ENCODE results near the gene FFAR4.
A peak's percentile ranks its signal among the peaks of the same experiment; 100 is the strongest.
"Not testable (repeated sequence)": the region's sequence is repeated elsewhere in the genome, so short reads cannot be mapped to it uniquely, and the experiment has no call there.

FFAR4 gene

DNA sequence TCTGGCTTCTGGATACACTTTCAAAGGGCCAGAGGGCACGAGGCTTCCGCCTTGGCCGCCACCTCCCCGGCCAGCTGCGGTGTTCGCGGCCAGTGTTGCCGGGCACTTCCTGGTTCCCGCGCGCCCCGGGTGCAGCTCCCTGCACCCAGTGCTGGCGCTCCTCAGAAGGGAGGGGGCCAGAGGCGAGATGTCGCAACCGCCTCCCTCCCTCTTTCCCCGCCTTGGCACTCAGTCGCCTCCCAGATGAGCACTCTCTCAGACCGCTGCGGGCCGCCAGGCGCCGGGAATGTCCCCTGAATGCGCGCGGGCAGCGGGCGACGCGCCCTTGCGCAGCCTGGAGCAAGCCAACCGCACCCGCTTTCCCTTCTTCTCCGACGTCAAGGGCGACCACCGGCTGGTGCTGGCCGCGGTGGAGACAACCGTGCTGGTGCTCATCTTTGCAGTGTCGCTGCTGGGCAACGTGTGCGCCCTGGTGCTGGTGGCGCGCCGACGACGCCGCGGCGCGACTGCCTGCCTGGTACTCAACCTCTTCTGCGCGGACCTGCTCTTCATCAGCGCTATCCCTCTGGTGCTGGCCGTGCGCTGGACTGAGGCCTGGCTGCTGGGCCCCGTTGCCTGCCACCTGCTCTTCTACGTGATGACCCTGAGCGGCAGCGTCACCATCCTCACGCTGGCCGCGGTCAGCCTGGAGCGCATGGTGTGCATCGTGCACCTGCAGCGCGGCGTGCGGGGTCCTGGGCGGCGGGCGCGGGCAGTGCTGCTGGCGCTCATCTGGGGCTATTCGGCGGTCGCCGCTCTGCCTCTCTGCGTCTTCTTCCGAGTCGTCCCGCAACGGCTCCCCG is at the start of gene FFAR4:
FFAR4 (plus strand) TSS at position 231 of the 842 bp plus-strand sequence; CDS start at position 287, 56 bp downstream.
- DNase-seq (ENCODE audit: low read depth in 4 of 4, low spot score in 1 of 4), result no peak

DNA sequence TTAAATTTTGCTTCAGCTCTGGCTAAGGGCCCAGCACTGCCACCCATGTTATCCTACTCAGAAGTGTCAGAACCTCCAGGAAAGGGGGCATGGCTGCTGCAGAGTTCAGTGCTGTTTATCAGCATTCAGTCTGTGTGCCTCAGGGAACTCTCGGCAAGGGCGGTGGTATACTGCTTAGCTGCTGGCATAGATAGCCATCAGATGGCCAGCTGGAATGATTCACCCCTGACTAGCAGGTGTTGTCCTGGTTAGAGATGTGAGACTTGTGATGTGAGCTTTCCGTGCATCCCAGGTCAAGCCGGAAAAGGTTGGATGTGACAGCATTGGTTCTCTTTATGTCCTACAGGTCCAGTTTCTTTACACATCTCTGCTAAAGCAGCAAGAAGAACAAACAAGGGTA is 47.9 kb upstream of the FFAR4 start:
- no peak for DNase-seq (ENCODE audit: low read depth in 4 of 4, low spot score in 1 of 4)

DNA sequence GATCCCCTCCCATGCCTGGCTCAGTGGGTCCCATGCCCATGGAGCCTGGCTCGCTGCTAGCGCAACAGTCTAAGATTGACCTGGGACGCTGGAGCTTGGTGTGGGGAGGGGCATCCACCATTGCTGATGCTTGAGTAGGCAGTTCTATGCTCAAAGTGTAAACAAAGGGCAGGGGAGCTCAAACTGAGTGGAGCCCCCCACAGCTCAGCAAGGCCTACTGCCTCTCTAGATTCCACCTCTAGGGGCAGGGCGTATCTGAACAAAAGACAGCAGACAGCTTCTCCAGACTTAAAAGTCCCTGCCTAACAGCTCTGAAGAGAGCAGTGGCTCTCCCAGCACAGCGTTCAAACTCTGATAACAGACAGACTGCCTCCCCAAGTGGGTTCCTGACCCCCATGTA is 31.2 kb upstream of the FFAR4 start:
- no peak for DNase-seq (ENCODE audit: low read depth in 4 of 4, low spot score in 1 of 4)

DNA sequence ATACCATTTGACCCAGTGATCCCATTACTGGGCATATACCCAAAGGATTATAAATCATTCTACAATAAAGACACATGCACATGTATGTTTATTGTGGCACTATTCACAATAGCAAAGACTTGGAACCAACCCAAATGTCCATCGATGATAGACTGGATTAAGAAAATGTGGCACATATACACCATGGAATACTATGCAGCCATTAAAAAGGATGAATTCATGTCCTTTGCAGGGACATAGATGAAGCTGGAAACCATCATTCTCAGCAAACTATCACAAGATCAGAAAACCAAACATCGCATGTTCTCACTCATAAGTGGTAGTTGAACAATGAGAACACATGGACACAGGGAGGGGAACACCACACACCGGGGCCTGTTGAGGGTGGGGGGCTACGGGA is 25.6 kb upstream of the FFAR4 start:
- DNase-seq (ENCODE audit: low read depth in 4 of 4, low spot score in 1 of 4), result not testable (repeated sequence)

DNA sequence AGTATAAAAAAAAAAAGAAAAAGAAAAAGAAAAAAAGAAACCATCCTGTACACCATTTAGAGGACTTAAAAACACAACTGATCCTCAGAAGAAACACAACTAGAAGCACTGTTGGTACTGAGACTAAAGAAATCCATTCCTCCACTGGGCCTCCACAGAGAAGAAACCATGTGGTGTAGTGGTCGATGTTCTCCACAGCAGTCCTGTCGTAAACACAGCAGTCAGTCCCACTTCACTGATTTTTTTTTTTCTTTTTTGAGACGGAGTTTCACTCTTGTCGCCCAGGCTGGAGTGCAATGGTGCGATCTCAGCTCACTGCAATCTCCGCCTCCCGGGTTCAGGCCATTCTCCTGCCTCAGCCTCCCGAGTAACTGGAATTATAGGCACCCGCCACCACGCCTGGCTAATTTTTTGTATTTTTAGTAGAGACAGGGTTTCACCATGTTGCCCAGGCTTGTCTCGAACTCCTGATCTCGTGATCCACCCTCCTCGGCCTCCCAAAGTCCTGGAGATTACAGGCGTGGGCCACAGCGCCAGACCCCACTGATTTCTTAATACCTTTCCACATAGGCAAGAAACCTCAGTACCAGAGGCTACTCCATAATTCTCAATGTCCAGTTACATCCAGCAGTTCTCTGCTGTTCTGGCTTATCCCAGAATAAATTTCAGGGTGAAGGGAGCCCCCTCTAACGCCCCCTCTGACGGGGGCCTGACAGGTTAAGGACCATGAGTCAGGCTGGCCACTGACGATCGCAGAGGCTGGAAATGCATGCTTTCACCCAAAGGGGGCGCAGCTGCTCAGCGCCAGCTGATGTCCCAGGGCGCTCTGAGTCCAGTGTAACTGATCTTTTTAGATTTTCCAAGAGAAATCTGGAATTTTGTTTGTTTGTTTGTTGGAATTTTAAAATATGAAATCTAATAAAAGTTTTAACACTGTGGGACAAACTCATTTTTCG is 24.8 kb upstream of the FFAR4 start:
- no peak for DNase-seq (ENCODE audit: low read depth in 4 of 4, low spot score in 1 of 4)

DNA sequence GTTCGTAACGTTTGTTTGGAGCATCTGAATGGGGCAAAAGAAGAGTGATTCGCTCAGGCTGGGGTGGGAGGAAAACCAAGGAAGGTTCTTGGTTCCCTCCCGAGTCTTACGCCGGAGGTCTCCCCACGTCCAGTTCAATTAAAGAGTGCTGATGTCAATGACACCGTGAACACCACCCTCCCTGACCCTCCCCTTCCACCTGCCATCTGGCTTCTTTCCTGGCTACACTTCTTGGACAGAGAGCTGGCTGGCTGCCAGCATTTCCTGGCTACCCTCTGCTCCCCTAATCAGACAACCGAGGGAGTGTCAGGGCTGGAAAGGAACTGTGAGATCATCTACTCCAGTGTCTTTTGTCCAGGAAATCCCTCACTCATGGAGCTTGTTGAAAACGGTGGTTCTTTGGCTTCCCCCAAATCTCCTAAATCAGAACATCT is 24.1 kb upstream of the FFAR4 start:
- DNase-seq (ENCODE audit: low read depth in 4 of 4, low spot score in 1 of 4), result no peak

DNA sequence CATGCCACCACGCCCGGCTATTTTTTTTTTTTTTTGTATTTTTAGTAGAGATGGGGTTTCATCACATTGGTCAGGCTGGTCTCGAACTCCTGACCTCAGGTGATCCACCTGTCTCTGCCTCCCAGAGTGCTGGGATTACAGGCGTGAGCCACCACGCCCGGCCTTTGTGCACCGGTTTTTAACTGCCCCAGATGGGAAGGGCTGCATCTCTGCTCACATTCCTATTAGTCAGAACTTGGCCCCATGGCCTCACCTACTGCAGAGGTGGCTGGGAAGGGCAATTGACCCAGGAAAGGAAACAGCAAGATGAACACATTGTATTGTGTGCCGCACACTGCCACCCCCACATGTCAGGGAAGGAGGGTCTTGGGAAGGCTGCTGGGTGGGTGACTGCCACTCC is 19.5 kb upstream of the FFAR4 start:
- not testable (repeated sequence) for DNase-seq (ENCODE audit: low read depth in 4 of 4, low spot score in 1 of 4)

DNA sequence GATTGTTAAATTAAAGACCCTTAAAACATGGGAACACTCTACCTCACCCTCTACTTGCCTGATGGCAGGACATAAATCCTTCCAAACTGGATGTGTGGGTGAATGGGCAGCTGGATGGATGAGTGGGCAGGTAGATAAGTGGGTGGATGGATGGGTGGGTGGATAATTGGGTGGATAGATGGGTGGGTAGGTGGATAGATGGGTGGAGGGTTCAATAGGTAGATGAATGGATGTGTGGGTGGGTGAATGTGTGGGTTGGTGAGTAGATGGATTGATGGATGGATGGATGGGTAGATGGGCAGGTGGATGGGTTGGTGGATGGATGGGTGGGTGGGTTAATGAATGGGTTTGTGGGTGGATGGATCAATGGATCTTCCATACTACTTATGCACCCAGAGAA is 18.9 kb upstream of the FFAR4 start:
- DNase-seq (ENCODE audit: low read depth in 4 of 4, low spot score in 1 of 4), result no peak

DNA sequence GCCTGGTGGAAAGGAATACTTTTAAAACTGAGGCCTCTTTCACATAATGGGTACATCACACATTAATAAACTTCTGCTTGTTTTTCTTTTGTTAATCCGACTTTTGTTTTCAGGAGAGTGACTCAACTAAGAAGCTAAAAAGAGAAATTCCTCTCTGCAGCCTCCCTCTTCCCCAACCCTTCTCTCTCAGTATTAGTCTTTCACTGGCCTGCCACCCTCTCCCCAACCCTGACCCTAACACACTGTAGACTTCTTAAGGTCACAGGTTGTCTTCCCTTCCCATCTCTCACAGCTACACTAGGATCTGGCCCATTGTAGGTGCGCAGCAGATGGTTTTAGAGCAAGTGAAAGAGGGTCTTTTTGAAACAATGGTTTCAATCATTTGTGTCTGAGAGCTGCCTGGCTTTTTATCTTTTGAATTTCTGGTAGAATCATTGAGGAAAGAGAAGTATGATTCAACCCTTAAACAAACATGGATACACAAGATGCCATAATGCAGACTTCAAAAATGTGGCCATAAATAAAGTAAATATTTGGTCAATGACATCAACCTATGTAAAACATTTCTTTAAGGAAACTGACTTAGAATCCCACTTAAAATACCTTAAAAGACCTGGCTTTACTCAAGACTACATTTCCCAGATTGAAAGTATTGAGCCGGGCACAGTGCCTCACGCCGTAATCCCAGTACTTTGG is 17.9 kb upstream of the FFAR4 start:
- DNase-seq (ENCODE audit: low read depth in 4 of 4, low spot score in 1 of 4), result no peak

DNA sequence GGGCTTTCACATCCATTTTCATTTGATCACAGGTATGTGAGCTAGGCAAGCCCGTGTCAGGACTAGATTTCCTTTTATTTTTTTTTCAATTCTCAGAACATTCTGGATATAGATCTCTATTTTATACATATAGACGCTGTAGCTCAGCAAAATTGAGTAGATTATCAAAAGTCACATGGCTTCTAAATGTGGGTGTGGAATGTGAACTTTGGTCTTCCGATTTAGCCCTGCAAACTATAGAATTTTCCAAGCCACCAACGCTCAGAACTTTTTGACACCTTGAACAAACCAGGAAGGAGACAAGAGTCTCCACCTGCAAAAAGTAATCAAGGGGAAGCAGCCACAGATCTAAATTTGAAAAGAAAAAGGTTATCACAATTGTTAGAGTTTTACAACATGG is 15.9 kb upstream of the FFAR4 start:
- no peak for DNase-seq (ENCODE audit: low read depth in 4 of 4, low spot score in 1 of 4)

DNA sequence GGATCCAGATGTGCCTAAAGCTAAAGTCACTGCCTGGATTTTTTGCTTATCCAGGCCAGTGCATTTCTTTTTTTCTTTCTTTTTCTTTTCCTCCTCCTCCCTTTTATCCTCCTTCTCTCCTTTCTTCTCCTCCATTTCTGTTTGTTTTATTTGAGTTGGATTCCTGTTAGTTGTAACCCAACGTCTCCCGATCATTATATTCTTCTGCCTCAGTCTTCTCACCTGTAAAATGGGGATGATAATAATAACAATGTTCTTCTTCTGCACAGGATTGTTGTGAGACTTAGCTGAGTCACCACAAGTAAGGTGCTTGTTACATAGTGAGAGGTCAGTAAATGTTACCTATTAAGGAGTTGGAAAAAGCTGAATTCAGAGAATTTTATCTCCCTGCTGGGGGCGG is 13.7 kb upstream of the FFAR4 start:
- no peak for DNase-seq (ENCODE audit: low read depth in 4 of 4, low spot score in 1 of 4)

DNA sequence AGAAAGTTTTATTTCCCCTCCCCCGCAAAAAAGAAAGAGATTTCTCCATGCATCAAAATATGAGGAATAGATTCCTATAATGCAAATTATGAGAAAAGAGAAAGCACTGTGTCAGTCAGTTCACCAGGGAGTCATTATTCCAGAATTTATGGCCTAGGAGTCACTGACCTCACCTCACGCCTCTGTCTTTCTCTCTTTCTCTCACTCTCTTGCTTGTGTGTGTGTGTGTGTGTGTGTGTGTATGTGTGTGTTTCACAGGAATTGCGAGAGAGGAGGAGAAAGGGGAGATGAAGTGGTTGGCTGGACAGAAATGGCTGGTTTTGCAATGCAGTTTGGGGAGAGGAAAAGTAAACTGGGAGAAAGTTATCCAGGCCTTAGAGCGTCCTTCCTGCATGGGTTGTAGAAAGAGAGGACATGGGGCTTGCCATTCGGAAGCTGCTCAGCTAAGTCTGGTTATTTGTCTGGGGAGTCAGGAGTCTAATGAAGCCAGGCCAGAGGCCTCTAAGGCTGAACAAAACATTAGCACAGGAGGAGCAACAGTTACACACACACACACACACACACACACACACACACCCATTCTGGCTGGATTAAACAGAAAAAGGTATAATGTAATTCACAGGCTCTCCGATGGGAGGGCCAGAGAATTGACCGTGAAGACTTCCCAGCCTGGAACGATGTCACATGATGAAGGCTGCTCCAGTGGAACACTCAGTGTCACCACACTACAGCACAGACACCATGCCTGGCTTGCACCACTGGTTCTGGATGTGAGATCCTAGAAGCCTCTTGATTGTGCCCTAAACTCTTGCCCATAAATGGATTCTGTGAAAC is 12.8 kb upstream of the FFAR4 start:
- DNase-seq (ENCODE audit: low read depth in 4 of 4, low spot score in 1 of 4), result no peak

DNA sequence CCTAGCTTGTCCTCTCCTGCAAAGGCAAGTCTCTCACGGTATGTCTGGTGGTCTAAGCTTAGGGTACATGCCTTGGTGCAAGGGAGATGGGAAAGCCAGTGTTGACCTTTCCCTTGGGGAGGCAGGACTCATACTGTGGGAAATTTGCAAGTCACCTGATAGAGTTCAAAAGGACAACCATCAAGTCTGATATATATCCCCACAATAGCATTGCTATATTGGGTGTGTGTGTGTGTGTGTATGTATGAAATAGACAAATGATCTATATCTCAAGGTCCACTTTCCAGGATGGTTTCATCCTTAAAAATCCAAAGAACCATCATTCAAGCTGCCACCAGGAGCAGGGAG is 12.2 kb upstream of the FFAR4 start:
- no peak for DNase-seq (ENCODE audit: low read depth in 4 of 4, low spot score in 1 of 4)

DNA sequence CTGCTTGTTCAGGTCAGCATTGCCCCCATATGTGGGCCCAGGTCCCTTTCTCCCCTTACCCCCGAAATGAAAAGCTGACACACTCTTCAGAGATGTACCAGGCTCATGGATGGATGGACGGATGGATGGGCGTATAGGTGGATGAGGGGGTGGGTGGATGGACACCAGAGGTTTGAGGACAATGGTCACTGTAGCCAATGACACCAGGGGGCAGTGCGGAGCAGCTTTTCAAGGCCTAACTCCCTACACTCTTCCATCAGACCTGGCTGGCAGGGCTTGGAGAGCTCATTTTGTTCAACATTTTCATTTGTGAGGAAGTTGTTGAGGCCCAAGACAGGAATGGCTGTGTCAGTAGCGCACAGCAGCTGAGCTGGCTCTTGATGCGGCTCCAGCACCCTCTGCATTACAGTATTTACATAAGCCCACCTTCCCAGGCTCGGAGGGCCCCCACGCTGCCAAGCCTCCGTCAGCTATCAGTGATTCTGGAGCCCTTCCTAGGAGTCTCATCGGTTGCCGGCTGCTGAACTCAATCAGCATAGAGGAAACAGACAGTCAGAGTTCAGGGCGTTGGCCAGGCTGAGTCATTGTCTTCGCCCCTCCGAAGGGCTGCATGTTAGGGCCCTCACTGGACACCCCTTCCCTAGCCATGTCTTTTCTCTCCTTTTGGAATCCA is 11.6 kb upstream of the FFAR4 start:
- peak in 3 of 4 experiments; percentile 6 to 19 (median 7) for DNase-seq (ENCODE audit: low read depth in 4 of 4, low spot score in 1 of 4)

DNA sequence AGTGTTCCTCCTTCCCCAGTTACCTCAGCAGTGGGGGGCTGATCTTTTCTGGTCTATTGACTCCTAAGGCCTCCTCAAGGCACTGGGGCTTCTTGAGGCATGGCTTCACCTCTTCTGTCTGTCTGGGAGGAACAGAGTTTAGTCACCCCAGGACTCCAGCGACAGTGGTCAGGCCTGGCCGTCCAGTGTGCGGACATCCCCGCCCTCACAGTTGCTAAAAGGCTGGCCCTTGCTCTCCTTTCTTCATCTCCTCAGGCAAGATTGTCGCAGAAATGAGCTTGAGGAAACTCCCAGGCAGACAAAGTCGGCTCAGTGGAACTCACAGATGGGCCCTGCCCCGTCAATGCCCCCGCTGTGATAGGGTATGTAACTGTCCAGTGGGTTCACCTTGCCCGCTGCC is 7.0 kb upstream of the FFAR4 start:
- no peak for DNase-seq (ENCODE audit: low read depth in 4 of 4, low spot score in 1 of 4)

DNA sequence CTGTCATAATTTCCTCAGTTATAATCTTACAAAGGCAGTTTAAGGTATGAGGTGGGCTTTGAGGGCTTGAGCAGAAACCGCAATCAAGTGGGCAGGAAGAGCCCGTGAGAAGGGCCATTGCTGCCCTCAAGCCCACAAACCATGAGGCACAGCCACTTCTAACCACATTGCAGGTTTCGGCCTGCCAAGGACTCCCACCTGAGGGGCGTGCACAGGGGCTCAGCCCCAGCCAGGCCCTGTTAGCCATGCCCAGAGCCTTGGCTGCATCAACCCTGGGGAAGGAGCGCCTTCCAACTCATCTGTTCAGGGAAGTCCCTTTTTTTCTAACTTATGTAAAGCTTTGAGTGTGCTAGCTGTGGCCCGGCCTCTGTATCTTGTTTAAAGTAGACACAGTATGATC is 5.9 kb upstream of the FFAR4 start:
- DNase-seq (ENCODE audit: low read depth in 4 of 4, low spot score in 1 of 4), result no peak

DNA sequence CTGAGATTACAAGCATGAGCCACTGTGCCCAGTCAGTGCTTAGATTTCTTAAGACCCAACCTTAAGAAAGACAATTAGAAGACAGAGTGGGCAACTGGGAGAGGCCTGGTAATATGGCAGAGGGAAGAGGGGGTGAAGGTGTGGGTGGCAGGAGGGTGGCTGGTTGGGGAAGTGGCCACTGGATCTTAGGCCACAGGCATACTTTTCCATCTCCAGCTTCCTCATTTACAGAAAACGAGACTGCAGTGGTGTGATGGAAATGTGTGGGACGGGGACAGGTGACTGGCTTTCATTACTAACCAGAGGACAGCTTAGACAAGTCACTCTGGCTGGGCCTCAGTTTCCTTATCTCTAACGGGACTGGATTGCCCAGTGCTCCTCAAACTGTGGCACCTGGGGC is 1.0 kb upstream of the FFAR4 start:
- no peak for DNase-seq (ENCODE audit: low read depth in 4 of 4, low spot score in 1 of 4)

DNA sequence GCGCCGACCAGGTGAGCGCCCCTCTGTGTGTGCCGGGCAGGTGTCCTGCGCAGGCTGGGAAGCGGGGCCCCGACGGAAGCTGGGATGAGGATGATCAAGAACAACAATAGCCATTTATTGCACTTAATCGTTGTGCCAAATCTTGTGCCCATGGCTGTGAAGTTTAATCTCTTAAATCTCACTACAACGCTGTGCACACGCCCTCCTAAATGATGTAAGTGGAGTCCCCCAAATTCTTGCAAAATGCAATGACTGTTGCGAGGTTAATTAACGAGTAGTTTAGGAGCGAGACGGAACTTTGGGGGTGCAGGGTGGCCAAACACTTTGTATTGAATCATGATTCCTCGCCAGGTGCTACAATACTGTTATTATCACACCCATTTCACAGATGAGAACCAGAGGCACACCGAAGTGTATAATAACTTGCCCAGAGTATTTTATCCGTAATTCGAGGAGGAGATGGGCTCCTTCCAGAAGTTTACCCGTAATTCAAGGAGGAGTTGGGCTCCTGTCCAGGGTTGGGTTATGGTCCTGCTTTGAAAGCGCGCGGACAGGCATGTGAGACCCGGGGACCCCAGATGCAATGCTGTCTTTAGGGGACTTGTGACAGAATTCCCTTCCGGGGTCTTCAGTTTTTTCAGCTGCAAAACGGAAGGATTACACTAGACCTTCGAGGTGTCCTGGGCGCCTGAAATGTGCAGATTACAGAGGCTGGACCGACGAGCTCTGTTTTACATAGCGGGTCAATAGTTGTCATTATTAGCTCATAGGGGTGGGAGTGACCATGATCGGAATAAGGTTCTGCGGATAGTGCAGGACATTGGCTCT is 1.0 kb downstream of the FFAR4 start:
- DNase-seq (ENCODE audit: low read depth in 4 of 4, low spot score in 1 of 4), result no peak

DNA sequence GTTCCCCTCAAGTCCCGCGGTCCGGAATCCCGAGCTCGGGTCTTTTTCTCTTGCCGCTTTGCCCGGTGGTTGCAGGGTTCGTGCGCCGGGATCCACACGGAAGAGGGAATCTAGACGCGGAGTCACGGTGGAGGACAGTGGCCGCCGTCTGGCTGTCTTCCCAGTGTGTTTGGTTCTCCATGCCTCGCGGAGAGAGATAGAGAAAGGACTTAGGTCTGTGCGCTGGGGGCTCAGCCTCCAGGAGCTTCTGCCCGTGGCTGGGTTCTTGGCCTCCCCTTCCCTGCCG is 1.6 kb downstream of the FFAR4 start:
- no peak for DNase-seq (ENCODE audit: low read depth in 4 of 4, low spot score in 1 of 4)

Measured in stimulated activated CD4-positive, alpha-beta T cell treated with anti-CD3 and anti-CD28 coated beads, Interleukin-1b, Interleukin-23, amount 100 ng/mL, for 24 hours (primary cell).